SIG-M5 treated with dmso at 0.1 percent for 504 hours (cell line): ENCODE data around the gene TET1.
"Not testable (repeated sequence)": the region's sequence is repeated elsewhere in the genome, so short reads cannot be mapped to it uniquely, and the experiment has no call there.

Experiments used
- DNase-seq: peaks from one replicate; lab custom pipeline; 2025; ENCODE audit not compliant: unreplicated experiment; lab: John Stamatoyannopoulos, UW

The TET1 gene

DNA sequence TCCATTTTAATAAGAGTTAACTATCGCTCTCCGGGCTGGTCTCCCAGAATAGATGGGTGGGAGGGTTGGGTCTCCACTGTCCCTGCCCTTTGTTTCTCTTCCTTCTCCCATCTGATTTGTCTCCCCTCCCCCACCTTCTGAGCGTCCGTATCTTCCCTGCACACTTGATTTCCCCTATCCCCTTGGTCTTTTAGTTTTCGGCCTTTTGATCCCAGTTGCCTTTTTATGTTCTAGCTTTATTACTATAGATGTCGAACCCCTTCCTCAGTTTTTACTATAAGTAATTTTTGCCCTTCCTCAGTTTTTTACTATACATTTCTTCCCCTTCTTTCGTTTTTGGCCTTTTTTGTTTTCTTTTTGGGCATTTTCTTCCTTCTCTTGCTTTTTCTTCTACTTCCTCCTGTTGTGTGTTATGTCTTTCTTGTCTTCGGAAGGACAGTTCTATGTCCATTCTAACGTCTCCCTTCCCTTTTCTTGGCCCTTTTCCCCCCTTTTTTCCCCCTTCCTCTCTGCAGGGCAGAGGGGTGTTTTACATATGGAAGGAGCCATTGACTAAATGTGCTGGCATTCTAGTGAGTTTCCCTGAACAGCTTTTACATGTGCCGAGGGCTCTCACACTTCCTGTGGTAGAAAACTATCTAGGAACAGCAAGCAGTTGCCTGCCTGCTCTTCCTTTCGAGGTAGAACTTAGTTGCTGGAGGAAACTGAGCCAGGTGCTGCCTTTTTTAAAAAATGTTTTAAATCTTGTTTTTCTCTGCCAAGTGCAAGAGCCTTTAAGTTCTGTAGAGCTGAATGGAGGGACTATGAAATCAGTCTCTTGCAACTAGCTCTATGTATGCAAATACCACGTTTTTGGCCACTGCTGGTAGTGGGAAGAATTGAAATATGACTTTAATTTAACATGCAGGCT lies 2.8 kb downstream of the TET1 start:
- no peak for DNase-seq

- DNase-seq: no peak
These were observed 4.6 kb downstream of the TET1 start for GRCh38 chr10:68564712-68565111.

GRCh38 chr10:68565658-68566057 lies 5.5 kb downstream of the TET1 start:
- no peak for DNase-seq

- no peak for DNase-seq
These were observed 6.2 kb downstream of the TET1 start for GRCh38 chr10:68566351-68566750.

GRCh38 chr10:68566955-68567354 lies 6.8 kb downstream of the TET1 start:
- peak; percentile 12 for DNase-seq

DNA sequence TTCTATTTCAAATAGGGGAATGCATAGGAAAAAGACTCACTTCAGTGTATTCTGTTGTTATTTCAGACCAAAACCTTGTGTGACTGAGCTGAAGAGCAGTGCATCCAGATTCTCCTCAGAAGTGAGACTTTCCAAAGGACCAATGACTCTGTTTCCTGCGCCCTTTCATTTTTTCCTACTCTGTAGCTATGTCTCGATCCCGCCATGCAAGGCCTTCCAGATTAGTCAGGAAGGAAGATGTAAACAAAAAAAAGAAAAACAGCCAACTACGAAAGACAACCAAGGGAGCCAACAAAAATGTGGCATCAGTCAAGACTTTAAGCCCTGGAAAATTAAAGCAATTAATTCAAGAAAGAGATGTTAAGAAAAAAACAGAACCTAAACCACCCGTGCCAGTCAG lies 12.0 kb downstream of the TET1 start:
- no peak for DNase-seq

DNA sequence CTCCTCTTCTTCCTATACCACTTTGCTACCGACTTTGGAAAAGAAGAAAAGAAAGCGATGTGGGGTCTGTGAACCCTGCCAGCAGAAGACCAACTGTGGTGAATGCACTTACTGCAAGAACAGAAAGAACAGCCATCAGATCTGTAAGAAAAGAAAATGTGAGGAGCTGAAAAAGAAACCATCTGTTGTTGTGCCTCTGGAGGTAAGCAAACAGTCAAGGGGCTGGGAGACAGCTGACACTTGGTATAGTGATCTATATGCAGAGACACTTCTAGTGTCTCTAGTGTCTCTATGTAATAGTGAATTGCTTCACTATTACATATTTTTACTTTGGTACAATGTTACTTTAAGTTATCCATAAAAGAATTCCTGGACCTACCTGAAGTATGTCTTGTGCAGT lies 13.9 kb downstream of the TET1 start:
- DNase-seq: no peak

GRCh38 chr10:68576118-68576517 lies 16.0 kb downstream of the TET1 start:
- DNase-seq: no peak

GRCh38 chr10:68578974-68579373 lies 18.8 kb downstream of the TET1 start:
- DNase-seq: no peak

DNA sequence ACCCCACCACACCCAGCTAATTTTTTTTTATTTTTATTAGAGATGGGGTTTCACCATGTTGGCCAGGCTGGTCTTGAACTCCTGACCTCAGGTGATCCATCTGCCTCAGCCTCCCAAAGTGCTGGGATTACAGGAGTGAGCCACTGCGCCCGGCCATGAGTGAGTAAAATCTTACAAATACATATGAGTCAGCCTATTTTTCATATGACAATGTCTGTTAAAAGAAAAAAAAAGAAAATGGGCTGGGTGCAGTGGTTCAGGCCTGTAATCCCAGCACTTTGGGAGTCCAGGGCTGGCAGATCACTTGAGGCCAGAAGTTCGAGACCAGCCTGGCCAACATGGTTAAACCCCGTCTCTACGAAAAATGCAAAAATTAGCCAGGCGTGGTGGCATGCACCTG lies 24.1 kb downstream of the TET1 start:
- DNase-seq: not testable (repeated sequence)

- no peak for DNase-seq
These were observed 26.6 kb downstream of the TET1 start for GRCh38 chr10:68586606-68587305.

DNA sequence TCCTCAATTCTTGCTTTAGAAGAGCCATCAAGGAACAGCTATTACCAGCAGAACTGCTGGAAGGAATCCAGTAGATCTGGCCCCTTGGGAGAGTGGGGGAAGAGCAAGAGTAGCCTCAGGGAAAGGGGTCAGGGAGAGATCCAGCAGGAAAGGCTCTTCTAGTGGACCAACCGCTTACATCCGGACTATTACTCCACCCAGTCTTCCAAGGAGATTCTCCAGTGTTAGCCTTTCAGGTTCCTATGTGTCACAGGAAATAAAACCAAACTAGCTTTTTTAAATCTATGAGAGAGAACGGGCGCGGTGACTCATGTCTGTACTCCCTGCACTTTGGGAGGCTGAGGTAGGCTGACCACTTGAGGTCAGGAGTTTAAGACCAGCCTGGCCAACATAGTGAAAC lies 34.3 kb downstream of the TET1 start:
- no peak for DNase-seq

GRCh38 chr10:68595513-68595912 lies 35.4 kb downstream of the TET1 start:
- DNase-seq: no peak

DNA sequence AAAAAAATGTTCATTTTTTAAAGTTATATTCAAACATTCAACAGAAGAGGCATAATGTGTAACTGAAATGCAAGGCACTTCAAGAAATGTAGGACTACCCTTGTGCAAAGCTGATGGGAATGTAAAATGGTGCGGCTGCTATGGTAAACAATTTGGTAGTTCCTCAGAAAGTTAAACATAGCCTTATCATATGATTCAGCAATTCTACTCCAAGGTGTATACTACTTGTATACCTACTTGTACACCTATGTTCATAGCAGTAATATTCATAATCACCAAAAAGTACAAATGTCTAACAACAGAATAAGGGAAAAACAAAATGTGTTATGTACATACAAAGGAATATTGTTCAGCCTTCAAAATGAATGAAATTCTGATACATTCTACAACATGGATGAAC lies 37.3 kb downstream of the TET1 start:
- DNase-seq: no peak

DNA sequence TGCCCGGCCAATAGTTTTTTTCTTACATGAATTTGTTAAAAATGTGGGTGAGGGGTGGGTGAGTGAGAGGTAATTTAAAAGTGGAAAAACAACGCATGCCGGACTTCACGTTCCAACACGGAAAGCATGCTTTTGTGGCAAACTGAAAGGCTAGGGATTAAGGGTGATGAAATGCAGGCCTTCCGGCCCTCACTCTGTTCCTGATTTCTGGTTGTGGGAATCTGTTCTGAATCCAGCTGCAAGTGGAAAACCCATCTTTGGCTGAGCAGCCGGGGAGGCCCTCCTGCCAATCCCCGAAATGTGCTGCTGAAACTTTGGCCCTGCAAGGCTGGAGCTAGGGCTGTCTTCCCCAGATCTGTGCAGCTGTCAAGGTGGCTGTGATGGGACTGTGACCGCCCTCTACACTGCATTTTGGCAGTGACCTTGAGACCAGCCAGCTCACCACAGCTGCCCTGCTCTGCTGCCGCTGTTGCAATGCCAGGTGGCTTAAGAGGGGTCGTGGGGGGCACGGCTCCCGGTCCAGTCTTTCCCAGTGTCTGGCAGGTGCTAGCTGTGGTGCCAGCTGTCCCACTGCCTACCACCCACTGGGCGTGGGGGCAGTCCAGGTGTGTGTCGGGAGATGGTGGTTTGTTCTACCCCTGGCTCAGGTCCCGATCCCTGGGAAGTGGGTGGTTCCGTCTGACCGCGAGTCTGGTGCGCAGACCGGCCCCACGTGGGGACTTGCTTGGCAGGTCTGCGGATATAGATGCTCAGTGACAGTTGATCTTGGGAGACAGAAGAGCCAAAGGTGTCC lies 39.0 kb downstream of the TET1 start:
- DNase-seq: no peak

DNA sequence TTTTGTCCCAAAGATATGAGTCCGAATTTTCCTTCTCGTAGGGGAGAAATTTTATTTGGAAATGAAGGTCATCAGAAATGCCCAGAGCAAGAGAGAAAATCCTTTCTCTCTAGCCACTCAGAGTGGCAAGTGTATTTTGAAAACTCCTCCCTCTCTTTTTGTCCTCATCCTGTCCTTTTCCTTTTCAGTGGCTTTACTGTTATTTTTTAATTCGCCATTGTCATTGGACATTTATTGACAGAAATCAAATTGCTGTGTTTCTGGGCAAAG lies 39.6 kb downstream of the TET1 start:
- no peak for DNase-seq

DNA sequence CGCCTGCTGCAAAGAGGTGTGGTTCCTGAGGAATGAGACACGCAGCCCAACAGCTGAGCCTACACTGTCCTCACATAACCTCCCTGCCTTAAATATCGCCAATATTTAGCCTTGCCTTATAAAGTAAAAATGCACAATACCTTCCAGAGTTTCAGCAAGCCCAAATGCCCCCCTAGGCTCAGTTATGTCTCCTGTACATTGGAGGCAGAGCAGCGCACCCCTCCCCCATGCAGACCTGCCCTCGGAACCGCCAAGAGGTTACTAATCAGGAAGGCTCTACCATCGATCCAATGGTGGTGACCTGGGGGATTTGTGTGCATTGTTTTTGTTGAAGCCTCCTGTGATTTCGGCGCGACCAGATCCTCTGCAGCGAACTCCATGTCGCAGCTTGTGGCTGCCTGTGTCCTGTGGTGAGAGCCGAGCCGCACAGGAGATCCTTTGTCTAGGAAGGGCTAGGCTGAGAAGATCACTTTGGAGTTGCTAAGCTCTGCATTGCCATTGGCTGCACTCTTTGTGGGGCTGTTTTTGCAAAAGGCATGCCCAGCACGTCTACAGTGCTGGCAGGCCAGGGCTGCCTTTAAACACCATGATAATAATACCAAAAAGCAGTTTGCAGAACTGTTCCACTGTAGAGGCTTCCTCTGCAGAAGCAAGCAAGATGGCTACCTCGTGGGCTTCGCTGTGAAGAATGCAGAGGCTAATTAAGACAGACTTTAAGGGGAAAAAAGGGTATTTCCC lies 40.1 kb downstream of the TET1 start:
- peak; percentile 62 for DNase-seq

GRCh38 chr10:68601501-68602265 lies 41.5 kb downstream of the TET1 start:
- DNase-seq: no peak

- DNase-seq: no peak
These were observed 42.3 kb downstream of the TET1 start for GRCh38 chr10:68602434-68602833.

- DNase-seq: no peak
These were observed 43.6 kb downstream of the TET1 start for GRCh38 chr10:68603766-68604165.
